Transverse colon (tissue), 4 donors: ENCODE results near the gene CHIC1. TPM values are rescaled to one million over a fixed set of nuclear protein-coding genes. Genes with fewer than 3 reads are reported as not detected.

Experiments used
- DNase-seq: peaks from one replicate; pipeline ENCODE4 v3.0.0-alpha.2; 2019
- H3K27ac ChIP-seq, 4 donors: fragments of 200-600 bp; sonication (generic); 2 replicates each; pipeline ENCODE4 v1.5.1; 2016 to 2018; ENCODE audit warnings: inconsistent platforms in 4 of 4
- H3K27me3 ChIP-seq: fragments of 200-600 bp; sonication (generic); 2 replicates; pipeline ENCODE4 v1.5.1; 2017; ENCODE audit warnings: inconsistent platforms
- H3K36me3 ChIP-seq, 4 donors: fragments of 200-600 bp; sonication (generic); 2 replicates each; pipeline ENCODE4 v1.5.1; 2017 to 2019; ENCODE audit warnings: inconsistent platforms in 4 of 4
- H3K4me1 ChIP-seq, 4 donors: fragments of 200-600 bp; sonication (generic); 2 replicates each; pipeline ENCODE4 v1.5.1; 2017 to 2020; ENCODE audit warnings: inconsistent platforms in 4 of 4
- H3K4me3 ChIP-seq, 4 donors: fragments of 200-600 bp; sonication (generic); 1 replicate in 1 of 4; 2 replicates in 3 of 4; pipeline versions ENCODE4 v1.5.1 to v1.6.1; 2017 to 2019; ENCODE audit warnings: inconsistent platforms in 4 of 4
- H3K9me3 ChIP-seq, 2 donors: fragments of 200-600 bp; sonication (generic); 2 replicates each; pipeline ENCODE4 v1.5.1; 2017 to 2019; ENCODE audit warnings: inconsistent platforms in 2 of 2
- CTCF ChIP-seq, 5 experiments: fragments of 200-600 bp in 3 of 5; fragments of 450-650 bp in 2 of 5; sonication (generic) in 3 of 5; IDR thresholded peaks; 1 replicate in 2 of 5; 2 replicates in 3 of 5; pipeline ENCODE4 v1.5.1; 2016 to 2017; ENCODE audit warnings: antibody characterized with exemption in 5 of 5, inconsistent platforms in 3 of 5, mild to moderate bottlenecking in 2 of 5, moderate library complexity in 1 of 5
- EP300 ChIP-seq: sonication (generic); formaldehyde crosslinking; IDR thresholded peaks from one replicate; pipeline ENCODE4 v1.6.1; 2017; ENCODE audit warnings: antibody characterized with exemption, low read depth
- POLR2A ChIP-seq: fragments of 450-650 bp; IDR thresholded peaks from one replicate; pipeline ENCODE4 v1.6.1; 2016; ENCODE audit warnings: antibody characterized with exemption, mild to moderate bottlenecking, moderate library complexity
- POLR2AphosphoS5 ChIP-seq, 3 donors: sonication (generic); formaldehyde crosslinking; IDR thresholded peaks; one replicate each; pipeline ENCODE4 v1.6.1; 2016; ENCODE audit warnings: antibody characterized with exemption in 3 of 3
- WGBS, 2 donors: methylation state at CpG; one replicate each; pipeline ENCODE4 v1.1.5; 2018; ENCODE audit warnings: low coverage in 1 of 2; 5-methylcytosine and 5-hydroxymethylcytosine counted together
- in situ Hi-C, 4 donors: fragments of 200-750 bp; cut with MboI; loops; one replicate each; pipeline versions ENCODE4 v1.15.0 to v1.15.1; 2017; ENCODE audit warnings: low sequenced_read_pairs in 3 of 4, low pct_ligation_motif_present in 1 of 4, low pct_unique_long_range_greater_than_20kb in 1 of 4
- intact Hi-C: fragments of 100-400 bp; cut with DNase I; formaldehyde crosslinking; loops from one replicate; pipeline ENCODE4 v1.15.1; 2023; ENCODE audit warnings: low total_unique reads
- total RNA-seq, 4 donors: library from RNA; depleted of rRNA; stranded (reverse); fragments of >200 nt; gene quantifications; one replicate each; pipeline ENCODE4 v1.1.0, GENCODE V29; 2016

CHIC1 gene
- total RNA-seq, 4 donors from 2014 or later, result 1.00 to 13.5 (median 9.2) TPM

DNA sequence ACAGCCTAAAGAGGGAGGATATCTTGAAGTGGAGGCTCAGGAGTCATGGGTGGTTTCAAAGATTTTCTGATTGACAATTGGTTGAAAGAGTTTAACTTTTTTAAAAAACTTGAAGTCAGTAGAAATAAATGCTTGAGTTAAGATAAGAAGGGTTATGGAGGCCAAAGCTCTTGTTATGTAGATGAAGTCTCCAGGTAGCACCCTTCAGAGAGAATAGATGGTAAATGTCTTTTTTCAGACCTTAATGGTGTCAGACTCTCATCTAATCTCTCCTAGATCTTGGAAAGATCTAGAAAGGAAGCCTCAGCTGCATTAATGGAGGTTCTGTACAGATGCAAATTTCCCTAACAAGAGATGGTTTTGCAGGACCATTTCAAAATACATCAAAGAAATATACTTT, 6.8 kb upstream of the CHIC1 start:
- in situ Hi-C loops, result no loop called here

GRCh38 chrX:73561801-73562200, 1.2 kb upstream of the CHIC1 start:
- in situ Hi-C loops, result no loop called here
- Histone ChIP-seq H3K4me3 (no peak overlapping the region), H3K27me3 (no peaks in the 10 kb centered on the region), H3K9me3 (no peaks in the 10 kb centered on the region), H3K36me3 (no peaks in the 10 kb centered on the region), H3K27ac (peak overlapping the region in 1 of 4 donors; percentile 88), H3K4me1 (peaks cover 0 to 10% (median 3%) of the 10 kb centered on the region in 4 donors)
- TF ChIP-seq CTCF (IDR thresholded peaks at IDR 0.05) (no peak), POLR2AphosphoS5 (IDR thresholded peaks at IDR 0.05) (no peak), EP300 (no peak), POLR2A (no peak)
- no peak for DNase-seq
- WGBS, 2 donors, result 37% methylated on average over 3 of the region's 3 CpGs; no CpG with 5 or more reads in 1 of the 2 donors
- intact Hi-C loops, result no loop called here

More for the DNA sequence above, 6.8 kb upstream of the CHIC1 start:
- H3K27ac ChIP-seq, result no peak overlapping the region
- H3K36me3 ChIP-seq, result no peaks in the 10 kb centered on the region
- no peaks in the 10 kb centered on the region for H3K27me3 ChIP-seq
- H3K4me1 ChIP-seq, result no peaks in the 10 kb centered on the region
- H3K4me3 ChIP-seq, result no peak overlapping the region
- intact Hi-C loops, result no loop called here
- no peak for DNase-seq
- TF ChIP-seq CTCF (IDR thresholded peaks at IDR 0.05) (no peak), POLR2AphosphoS5 (IDR thresholded peaks at IDR 0.05) (no peak), EP300 (no peak), POLR2A (no peak)
- no peaks in the 10 kb centered on the region for H3K9me3 ChIP-seq

DNA sequence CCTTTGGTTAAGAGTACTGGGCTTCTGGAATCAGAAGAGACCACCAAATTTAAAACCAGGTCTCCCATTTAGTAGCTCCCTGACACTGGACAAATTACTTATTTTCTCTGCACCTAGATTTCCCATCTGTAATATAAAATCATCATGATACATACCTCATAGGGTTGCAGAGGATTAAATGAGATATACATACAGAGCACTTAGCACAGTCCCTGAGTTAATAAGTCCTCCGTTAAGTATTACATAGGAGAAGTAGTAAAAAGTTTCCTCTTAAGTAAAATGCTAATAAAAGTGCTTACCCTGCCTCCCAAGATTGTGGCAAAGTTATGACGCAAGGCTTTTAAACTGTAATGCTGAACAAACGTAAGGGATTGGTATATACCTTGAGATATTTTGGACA, 539 bp upstream of the CHIC1 start:
- WGBS, 2 donors, result 10 to 37% methylated on average over 2 to 3 of the region's 3 CpGs
- Histone ChIP-seq H3K27ac (peak overlapping the region; percentile 80 to 90 (median 86)), H3K9me3 (no peaks in the 10 kb centered on the region), H3K4me3 (peak overlapping the region in 3 of 4 donors; percentile 47 to 70 (median 62)), H3K27me3 (no peaks in the 10 kb centered on the region), H3K36me3 (no peaks in the 10 kb centered on the region), H3K4me1 (peaks cover 0 to 10% (median 3%) of the 10 kb centered on the region in 4 donors)
- no peak for DNase-seq
- intact Hi-C loops (no loop called here), in situ Hi-C loops (no loop called here)
- no peak for TF ChIP-seq POLR2AphosphoS5 (IDR thresholded peaks at IDR 0.05)
- no peak for TF ChIP-seq CTCF (IDR thresholded peaks at IDR 0.05)
- no peak for TF ChIP-seq EP300
- no peak for TF ChIP-seq POLR2A

DNA sequence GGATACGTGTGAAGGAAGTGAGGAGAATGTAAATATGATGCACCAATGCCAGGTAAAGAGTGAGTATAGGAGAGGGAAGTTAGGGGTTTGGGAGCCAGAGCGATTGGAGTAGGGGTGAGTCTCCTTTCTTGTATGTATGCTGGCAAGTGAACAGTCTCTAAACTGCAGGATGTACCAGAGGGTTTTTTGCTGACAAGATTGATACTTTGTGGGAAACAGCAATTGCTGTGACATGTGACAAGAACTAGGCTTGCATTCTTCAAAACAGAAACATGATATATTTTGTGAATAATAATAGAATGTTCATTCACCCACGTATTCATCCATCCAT, 706 bp downstream of the CHIC1 start:
- Histone ChIP-seq H3K27ac (peak overlapping the region; percentile 80 to 90 (median 86)), H3K36me3 (no peaks in the 10 kb centered on the region), H3K4me3 (peak overlapping the region; percentile 47 to 70 (median 60)), H3K4me1 (peaks cover 0 to 10% (median 3%) of the 10 kb centered on the region in 4 donors), H3K9me3 (no peaks in the 10 kb centered on the region), H3K27me3 (no peaks in the 10 kb centered on the region)
- in situ Hi-C loops (no loop called here), intact Hi-C loops (no loop called here)
- TF ChIP-seq POLR2A (no peak), EP300 (no peak), CTCF (IDR thresholded peaks at IDR 0.05) (no peak), POLR2AphosphoS5 (IDR thresholded peaks at IDR 0.05) (no peak)
- no peak for DNase-seq
- WGBS, 2 donors, result 20% methylated on average over 3 of the region's 3 CpGs; no CpG with 5 or more reads in 1 of the 2 donors
